ENCODE measurements around the gene SEMA5B. TPM values are rescaled to one million over a fixed set of nuclear protein-coding genes. Genes with fewer than 3 reads are reported as not detected.

SEMA5B gene
- total and polyA plus RNA-seq, 2 of the 4 experiments (the other 2 are of a cell fraction): not detected

DNA sequence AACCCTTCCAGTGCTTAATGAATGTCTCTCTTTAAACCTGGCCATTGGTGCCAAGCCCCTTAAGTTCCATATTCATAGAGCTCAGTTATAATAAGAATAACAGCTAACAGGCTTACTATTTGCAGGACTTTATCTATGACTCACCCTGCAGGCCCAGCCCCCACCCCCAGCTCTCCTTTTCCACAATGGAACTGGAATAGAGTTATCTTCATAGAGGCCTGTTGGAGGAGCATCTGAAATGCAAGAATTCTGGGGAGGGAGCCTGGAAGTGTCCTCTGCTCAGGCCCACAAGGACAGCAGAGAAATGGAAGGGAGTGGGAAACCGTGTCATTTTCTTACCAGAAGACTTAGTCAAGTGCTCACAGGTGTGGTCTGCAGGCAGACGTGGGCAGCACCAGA, 52.8 kb downstream of the SEMA5B start:
- dilution Hi-C loops (cut with HindIII; ENCODE audit: low sequenced_read_pairs, unreplicated experiment): no loop called here
- Histone ChIP-seq H2AFZ (replicated peaks; ENCODE audit: low read length, poor library complexity) (peak overlapping the region; percentile 73), H2BK120ac (ENCODE audit: low read depth, low read length) (no peak overlapping the region), H2BK15ac (ENCODE audit: low read depth, low read length) (no peak overlapping the region), H2BK5ac (ENCODE audit: low read depth, low read length, poor library complexity, severe bottlenecking) (peak overlapping the region; percentile 0), H3K27ac (ENCODE audit: insufficient read depth, low read length) (no peak overlapping the region), H4K8ac (ENCODE audit: low read depth in 2 of 2, low read length in 2 of 2) (no peak overlapping the region), H3K4me3 (ENCODE audit: insufficient read depth, low read depth, low read length) (no peak overlapping the region), H2BK20ac (ENCODE audit: low read depth, low read length) (no peak overlapping the region), H3K9me1 (ENCODE audit: insufficient read depth, low read length) (no peaks in the 10 kb centered on the region), H3K79me1 (ENCODE audit: low read depth in 1 of 2, low read length in 2 of 2) (no peaks in the 10 kb centered on the region), H3K9me3 (ENCODE audit: control insufficient read depth, insufficient read depth, low read length) (no peaks in the 10 kb centered on the region), H2AK9ac (replicated peaks; ENCODE audit: low read depth, low read length, poor library complexity) (no peak overlapping the region), H4K20me1 (ENCODE audit: insufficient read depth, low read length) (no peaks in the 10 kb centered on the region), H3K9ac (ENCODE audit: low read depth, low read length) (no peak overlapping the region), H3K14ac (replicated peaks; ENCODE audit: low read depth, low read length) (no peak overlapping the region), H3K27me3 (ENCODE audit: control insufficient read depth, insufficient read depth, low read length) (peaks cover 35% of the 10 kb centered on the region), H3K56ac (ENCODE audit: extremely low read depth, insufficient read depth, low read length) (no peak overlapping the region), H3K36me3 (ENCODE audit: control insufficient read depth, insufficient read depth, low read length) (no peaks in the 10 kb centered on the region), H3K18ac (ENCODE audit: low read depth, low read length) (no peak overlapping the region), H2AK5ac (ENCODE audit: low read depth, low read length) (no peak overlapping the region), H4K5ac (ENCODE audit: low read depth, low read length) (no peak overlapping the region), H3K4me1 (ENCODE audit: control insufficient read depth, insufficient read depth, low read length) (peaks cover 22% of the 10 kb centered on the region), H3K4ac (ENCODE audit: low read depth, low read length) (no peak overlapping the region), H3K4me2 (ENCODE audit: low read depth, low read length) (peak overlapping the region; percentile 19; the same call in 1 of the 2 replicates), H4K91ac (ENCODE audit: insufficient read depth, low read depth, low read length) (no peak overlapping the region; the same call in 1 of the 2 replicates), H3K23ac (ENCODE audit: low read depth, low read length) (no peak overlapping the region)
- CTCF ChIA-PET: interaction anchor here (1.2 kb wide), 1 partner anchor 65 kb away, joined by 3 read pairs; no protein-coding TSS in a partner anchor
- ATAC-seq (ENCODE audit: low read depth) (peak; percentile 69), DNase-seq (peak; percentile 54)
- TF ChIP-seq POLR2A (IDR thresholded peaks at IDR 0.05; ENCODE audit: low read depth, low read length) (no peak), MXI1 (IDR thresholded peaks at IDR 0.05; ENCODE audit: borderline replicate concordance, low read depth, low read length) (no peak), MAZ (IDR thresholded peaks at IDR 0.05; ENCODE audit: borderline replicate concordance, low read depth, low read length) (peak; percentile 3; the same call in 1 of the 2 replicates), NFE2L2 (IDR thresholded peaks at IDR 0.05; ENCODE audit: low read depth, low read length) (no peak), RAD21 (IDR thresholded peaks at IDR 0.05; ENCODE audit: low read length) (no peak), MAFK (IDR thresholded peaks at IDR 0.05; ENCODE audit: low read depth, low read length) (no peak), FOS (IDR thresholded peaks at IDR 0.05; ENCODE audit: low read depth, low read length) (peak; percentile 70), RFX5 (IDR thresholded peaks at IDR 0.05; ENCODE audit: low read depth, low read length) (no peak)
- TF ChIP-seq, protein P1, sequence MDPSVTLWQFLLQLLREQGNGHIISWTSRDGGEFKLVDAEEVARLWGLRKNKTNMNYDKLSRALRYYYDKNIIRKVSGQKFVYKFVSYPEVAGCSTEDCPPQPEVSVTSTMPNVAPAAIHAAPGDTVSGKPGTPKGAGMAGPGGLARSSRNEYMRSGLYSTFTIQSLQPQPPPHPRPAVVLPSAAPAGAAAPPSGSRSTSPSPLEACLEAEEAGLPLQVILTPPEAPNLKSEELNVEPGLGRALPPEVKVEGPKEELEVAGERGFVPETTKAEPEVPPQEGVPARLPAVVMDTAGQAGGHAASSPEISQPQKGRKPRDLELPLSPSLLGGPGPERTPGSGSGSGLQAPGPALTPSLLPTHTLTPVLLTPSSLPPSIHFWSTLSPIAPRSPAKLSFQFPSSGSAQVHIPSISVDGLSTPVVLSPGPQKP (IDR thresholded peaks at IDR 0.05; ENCODE audit: borderline replicate concordance, low read depth, low read length): no peak
- TF ChIP-seq, protein P2, sequence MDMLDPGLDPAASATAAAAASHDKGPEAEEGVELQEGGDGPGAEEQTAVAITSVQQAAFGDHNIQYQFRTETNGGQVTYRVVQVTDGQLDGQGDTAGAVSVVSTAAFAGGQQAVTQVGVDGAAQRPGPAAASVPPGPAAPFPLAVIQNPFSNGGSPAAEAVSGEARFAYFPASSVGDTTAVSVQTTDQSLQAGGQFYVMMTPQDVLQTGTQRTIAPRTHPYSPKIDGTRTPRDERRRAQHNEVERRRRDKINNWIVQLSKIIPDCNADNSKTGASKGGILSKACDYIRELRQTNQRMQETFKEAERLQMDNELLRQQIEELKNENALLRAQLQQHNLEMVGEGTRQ (IDR thresholded peaks at IDR 0.05; ENCODE audit: low read depth, low read length): no peak
- TF ChIP-seq, protein P3, sequence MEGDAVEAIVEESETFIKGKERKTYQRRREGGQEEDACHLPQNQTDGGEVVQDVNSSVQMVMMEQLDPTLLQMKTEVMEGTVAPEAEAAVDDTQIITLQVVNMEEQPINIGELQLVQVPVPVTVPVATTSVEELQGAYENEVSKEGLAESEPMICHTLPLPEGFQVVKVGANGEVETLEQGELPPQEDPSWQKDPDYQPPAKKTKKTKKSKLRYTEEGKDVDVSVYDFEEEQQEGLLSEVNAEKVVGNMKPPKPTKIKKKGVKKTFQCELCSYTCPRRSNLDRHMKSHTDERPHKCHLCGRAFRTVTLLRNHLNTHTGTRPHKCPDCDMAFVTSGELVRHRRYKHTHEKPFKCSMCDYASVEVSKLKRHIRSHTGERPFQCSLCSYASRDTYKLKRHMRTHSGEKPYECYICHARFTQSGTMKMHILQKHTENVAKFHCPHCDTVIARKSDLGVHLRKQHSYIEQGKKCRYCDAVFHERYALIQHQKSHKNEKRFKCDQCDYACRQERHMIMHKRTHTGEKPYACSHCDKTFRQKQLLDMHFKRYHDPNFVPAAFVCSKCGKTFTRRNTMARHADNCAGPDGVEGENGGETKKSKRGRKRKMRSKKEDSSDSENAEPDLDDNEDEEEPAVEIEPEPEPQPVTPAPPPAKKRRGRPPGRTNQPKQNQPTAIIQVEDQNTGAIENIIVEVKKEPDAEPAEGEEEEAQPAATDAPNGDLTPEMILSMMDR (conservative IDR thresholded peaks at IDR 0.05; ENCODE audit: low read depth, low read length): no peak
- no CpG with 5 or more reads among the region's 2 CpGs for WGBS, 2 experiments (ENCODE audit: extremely low coverage in 2 of 2, insufficient read length in 1 of 2)
- POLR2A ChIA-PET (ENCODE audit: unreplicated experiment): no interaction called here
- intact Hi-C loops (cut with micrococcal nuclease): no loop called here
- in situ Hi-C loops (cut with MboI; ENCODE audit: low sequenced_read_pairs): no loop called here
- no TSS peak for BruUV-seq (replicated peaks)

Data from IMR-90 (cell line).